Epidermal melanocyte (primary cell): ENCODE results near the gene VRTN.
A peak's percentile ranks its signal among the peaks of the same experiment; 100 is the strongest.
"Not testable (repeated sequence)": the region's sequence is repeated elsewhere in the genome, so short reads cannot be mapped to it uniquely, and the experiment has no call there.

Experiments used
- DNase-seq: peaks from one replicate; pipeline ENCODE4 v3.0.0; 2011; ENCODE audit warnings: low spot score; ENCODE audit not compliant: insufficient read length

The VRTN gene

DNA sequence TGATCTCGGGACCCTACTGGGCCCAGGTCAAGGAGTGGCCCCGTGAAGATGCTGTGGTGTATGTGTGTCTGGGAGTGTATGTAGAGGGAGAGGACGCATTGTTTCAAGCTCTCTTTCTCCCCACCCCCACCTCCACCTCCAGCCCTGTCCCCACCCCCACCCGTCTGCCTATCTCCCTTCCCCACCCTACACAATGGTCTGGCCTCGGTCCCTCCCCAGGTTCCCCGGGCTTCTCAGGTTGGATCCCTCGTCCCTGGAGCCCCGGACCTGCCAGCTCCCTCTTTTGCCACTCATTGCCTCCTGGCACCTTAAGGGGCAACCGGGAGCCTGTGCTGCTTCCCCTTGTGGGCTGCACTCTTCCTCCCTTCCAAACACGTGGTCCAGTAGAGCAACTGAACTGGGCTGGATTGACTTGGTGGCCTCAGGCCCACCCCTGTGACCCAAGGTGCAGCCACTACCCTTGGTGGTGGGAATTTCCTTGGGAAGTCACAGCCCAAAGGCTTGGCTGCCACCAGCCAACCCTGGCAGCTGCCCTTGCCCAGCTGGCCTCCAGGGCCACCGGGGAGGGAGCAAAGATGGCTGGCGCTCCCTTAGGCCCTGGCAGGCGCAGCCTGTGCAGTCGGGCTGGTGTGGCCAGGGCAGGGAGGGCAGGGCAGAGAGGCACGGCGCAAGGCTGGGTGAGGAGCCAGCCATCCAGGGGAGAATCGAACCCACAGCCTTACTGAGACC lies 628 bp downstream of the VRTN start:
- no peak for DNase-seq

DNA sequence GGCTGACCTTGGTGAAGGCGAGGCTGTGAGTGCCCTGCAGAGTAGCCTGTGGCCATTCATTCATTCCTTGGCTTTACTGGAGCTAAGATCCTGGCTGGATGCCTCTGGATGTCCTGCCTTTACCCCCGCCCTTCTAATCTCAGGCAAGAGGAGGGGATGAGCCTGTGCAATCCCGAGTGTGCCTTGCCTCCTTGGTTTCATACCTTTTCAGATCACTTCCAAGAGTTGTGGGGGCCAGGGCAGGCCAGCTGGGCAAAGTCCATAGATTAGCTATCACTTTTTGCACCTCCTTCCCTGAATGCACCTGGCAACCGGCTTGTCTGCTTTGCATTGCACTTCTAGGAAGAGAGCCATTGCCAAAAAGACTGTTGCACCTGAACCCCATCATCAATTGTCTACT lies 1.5 kb downstream of the VRTN start:
- DNase-seq = no peak

DNA sequence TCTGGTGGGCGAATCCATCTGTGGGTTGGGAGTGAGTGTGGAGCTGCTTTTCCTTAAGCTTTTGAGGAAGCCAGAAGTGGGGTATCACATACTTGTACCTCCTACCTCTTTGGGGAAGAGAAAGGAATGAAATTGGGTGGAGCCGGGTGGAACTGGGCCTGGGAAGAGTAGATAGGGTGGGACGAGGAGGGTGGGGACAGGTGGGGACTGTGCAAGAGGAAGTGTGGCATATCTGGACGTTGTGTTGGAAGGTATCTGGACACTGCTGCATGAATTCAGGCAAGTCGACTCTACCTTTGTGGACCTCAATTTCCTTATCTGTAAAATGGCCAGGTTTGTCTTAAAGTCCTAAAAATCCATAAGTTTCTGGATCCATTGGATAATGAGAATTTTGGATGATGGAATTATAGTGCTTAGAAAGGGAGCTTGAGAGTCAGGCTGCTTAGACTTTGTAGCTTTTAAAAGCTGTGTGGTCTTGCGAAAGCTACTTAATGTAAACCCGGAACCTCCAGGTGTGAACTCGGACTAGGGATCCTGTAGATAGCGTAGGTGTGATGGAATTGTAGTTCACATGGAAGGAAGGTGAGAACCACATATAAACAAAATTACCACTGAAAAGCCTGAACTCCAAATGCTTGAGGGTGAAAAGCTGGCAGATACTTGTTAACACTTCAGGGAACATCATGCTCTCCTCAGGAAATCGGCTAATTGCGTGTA lies 2.1 kb downstream of the VRTN start:
- no peak for DNase-seq

DNA sequence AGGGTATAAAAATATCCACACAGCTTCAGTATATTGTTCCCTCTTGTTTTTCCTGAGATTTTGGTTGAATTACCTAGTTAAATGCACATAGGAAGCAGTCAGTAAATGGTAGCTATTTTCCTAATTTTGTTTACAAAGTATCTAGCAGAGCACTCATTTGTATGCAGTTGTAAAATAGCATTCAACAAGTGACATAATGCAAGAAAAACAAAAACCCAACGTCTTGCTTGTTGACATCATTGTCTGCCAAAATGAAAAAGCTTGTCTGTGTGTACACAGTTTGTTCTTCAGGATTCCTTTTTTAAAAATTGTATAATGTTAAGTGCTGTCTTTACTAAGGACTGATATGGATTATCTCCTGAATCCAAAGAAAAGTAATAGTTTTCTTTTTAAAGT lies 2.7 kb downstream of the VRTN start:
- no peak for DNase-seq

DNA sequence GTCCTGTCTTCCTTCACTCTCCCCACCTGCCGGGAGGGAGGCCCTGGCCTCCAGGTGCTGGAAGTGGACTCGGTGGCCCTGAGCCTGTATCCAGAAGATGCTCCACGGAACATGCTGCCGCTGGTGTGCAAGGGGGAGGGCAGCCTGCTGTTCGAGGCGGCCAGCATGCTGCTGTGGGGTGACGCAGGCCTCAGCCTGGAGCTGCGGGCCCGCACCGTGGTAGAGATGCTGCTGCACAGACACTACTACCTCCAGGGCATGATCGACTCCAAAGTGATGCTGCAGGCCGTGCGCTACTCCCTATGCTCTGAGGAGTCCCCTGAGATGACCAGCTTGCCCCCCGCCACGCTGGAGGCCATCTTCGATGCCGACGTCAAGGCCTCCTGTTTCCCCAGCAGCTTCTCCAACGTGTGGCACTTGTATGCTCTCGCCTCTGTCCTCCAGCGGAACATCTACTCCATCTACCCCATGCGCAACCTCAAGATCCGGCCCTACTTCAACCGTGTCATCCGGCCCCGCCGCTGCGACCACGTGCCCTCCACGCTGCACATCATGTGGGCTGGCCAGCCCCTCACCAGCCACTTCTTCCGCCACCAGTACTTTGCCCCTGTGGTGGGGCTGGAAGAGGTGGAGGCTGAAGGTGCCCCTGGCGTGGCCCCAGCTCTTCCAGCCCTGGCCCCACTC lies 8.8 kb downstream of the VRTN start:
- DNase-seq = no peak

DNA sequence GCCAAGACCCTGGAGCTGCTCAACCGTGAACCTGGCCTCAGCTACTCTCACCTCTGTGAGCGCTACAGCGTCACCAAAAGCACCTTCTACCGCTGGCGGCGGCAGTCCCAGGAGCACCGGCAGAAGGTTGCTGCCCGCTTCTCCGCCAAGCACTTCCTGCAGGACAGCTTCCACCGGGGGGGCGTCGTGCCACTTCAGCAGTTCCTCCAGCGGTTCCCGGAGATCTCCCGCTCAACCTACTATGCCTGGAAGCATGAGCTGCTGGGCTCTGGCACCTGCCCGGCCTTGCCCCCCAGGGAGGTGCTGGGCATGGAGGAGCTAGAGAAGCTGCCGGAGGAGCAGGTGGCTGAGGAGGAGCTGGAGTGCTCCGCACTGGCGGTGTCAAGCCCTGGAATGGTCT lies 9.3 kb downstream of the VRTN start:
- DNase-seq = no peak

DNA sequence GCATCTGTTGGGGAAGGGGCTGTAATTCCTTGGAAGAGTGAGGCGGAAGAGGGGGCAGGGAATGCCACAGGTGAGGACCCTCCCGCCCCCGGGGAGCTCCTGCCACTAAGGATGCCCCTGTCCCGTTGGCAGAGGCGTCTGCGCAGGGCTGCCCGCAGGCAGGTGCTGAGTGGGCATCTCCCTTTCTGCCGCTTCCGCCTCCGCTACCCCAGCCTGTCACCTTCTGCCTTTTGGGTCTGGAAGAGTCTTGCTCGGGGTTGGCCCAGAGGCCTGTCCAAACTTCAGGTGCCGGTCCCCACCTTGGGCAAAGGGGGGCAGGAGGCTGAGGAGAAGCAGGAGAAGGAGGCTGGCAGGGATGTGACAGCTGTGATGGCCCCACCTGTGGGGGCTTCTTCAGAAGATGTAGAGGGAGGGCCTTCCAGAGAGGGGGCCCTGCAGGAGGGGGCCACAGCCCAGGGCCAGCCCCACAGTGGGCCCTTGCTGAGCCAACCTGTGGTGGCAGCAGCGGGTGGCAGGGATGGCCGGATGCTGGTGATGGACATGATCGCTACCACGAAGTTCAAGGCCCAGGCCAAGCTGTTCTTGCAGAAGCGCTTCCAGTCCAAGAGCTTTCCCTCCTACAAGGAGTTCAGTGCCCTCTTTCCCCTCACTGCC lies 10.0 kb downstream of the VRTN start:
- DNase-seq = no peak

DNA sequence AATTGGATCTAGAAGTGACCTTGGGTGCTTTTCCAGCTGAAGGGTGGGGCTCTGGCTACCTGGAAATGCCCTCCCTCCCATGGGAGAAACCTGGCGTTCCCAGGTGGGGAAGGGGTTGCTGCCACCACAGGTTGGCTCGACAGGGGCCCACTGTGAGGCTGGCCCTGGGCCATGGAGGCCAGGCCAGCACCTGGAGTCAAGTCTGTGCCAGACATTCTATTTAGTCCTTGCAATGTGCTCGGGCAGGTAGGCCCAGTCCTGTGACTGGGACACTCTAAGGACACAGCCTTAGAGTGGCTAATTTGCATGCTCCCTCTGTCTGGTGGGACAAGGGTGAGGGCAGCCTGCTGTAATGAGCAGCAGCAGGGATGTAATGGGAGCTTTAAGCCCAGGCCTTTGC lies 11.9 kb downstream of the VRTN start:
- DNase-seq = no peak

DNA sequence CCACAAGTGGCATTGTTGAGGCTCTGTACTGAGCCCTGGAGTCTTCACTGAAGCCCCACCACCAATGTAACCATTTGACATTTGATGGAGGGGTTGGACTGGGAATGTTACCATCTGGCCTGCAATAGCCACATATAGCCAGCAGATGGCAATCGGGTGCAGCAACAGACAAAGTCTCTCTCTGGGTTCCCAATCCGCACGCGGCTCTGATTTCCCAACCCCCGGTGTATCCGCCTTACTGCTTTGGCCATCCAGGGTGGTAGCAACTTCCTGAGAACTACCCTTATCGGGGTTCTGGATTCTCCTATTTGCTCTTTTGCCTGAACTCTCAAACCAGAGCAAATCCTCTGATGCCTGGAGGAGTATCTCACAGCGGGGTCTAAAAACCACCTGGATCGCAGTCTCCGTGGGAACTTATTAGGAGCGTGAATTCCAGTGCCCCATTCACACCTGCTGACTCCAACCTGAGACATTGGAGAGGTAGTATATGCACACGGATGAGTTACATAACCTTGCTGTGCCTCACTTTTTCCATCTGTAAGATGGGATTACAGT lies 14.2 kb downstream of the VRTN start:
- DNase-seq = peak; percentile 89

DNA sequence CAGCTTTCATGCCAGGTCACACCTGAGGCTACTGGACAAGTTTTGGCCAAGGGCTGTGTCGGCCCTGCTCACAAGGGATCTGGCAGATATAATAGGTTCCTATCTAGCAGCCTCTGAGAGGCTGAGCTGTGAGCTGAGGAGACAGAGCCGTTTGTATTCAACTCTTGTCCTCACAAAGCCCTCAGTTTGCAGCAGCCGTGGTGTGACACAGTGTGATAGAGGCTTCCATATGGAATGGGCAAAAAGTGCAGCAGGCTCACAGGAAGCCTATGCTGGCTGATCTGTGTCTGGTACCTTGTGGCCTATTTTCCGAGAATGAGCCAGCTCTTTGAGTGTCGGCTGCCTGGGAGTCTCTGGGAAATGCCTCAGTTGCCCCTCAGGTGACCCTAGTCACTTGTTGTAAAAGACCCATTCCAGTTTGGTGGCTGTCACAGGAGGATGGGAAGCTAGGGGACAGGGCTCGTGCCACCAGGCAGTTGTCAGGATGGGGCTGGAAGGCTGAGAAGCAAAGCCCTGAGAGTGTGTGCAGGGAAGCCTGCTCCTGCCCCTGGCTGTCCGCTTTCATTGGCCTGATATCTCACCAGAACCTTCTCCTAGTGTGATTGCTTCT lies 16.1 kb downstream of the VRTN start:
- no peak for DNase-seq

DNA sequence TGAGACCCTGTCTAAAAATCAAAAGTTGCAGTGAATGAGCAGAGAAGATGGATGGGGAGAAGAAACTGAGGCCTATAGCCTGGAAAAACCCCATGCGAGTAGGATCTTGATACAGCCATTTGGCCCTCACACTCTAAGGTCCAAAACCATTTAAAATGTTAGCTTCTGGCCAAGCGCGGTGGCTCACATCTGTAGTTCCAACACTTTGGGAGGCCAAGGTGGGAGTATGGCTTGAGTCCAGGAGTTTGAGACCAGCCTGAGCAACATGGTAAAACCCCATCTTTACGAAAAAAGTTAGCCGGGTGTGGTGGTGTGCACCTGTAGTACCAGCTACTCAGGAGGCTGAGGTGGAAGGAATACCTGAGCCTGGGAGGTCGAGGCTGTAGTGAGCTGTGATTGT lies 19.8 kb downstream of the VRTN start:
- no peak for DNase-seq

DNA sequence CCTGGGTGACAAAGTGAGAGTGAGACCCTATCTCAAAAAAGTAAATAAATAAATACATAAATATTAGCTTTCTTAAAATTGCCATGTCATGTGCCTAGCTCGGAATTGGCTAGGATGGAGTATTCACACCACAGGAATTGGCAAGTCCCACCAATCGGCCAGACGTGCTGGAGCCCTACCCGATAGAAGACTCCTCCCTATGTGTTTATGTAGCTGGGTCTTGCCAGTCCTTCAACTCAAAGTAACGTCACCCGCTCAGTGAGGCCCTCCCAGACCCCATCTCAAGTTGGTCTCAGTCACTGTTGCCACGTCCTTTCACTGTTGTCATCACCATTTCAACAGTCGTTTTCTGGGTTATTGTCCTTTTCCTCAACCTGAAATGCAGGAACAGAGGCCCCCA lies 20.2 kb downstream of the VRTN start:
- DNase-seq = no peak

DNA sequence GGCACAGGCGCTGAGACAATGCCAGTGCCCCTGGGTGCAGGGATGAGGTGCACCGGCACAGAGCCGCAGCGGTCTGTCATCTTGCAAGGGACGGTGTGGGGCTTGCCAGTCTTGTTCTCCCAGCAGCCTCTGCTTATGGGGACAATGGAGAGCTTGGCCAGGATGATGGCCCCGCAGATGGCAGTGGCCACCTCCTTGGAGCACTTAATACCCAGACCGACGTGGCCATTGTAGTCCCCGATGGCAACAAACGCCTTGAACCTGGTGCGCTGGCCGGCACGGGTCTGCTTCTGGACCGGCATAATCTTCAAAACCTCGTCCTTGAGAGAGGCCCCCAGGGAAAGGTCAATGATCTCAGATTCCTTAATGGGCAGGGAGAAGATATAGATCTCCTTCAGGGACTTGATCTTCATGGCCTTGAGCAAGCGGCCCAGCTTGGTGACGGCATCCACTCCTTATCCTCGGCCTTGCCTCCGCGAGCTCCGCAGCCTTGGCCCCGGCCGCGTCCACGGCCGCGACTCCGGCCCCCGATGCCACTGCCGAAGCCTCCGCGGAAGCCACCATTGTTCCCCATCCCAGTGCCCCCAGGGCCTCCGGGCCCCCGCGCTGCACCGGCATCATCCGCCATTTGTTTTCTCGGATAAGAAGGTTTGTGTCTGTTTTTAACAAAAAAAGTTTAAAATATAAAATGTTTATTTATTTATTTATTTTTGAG lies 29.9 kb downstream of the VRTN start:
- no peak for DNase-seq

DNA sequence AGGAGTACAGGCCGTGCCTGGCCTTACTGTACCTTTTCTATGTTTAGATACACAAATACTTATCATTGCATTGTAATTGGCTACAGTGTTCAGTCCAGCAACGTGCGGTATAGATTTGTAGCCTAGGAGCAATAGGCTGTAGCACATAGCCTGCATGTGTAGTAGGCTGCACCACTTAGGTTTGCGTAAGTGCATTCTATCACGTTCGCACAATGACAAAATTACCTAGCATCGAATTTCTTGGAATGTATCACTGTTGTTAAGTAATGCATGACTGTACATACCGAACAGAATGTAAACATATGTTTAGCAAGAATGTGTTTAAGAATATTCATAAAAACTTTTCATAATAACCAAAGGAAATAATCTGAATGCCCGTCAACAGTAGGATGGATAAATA lies 31.9 kb downstream of the VRTN start:
- DNase-seq = no peak

DNA sequence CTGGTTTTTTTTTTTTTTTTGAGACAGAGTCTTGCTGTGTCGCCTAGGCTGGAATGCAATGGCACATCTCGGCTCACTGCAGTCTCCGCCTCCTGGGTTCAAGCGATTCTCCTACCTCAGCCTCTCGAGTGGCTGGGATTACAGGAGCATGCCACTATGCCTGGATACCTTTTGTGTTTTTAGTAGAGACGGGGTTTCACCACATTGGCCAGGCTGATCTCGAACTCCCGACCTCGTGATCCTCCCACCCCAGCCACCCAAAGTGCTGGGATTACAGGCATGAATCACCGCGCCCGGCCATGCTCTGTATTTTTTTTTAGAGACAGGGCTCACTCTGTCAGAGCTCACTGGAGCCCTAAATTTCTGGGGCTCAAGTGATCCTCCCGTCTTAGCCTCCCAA lies 32.6 kb downstream of the VRTN start:
- DNase-seq = no peak

DNA sequence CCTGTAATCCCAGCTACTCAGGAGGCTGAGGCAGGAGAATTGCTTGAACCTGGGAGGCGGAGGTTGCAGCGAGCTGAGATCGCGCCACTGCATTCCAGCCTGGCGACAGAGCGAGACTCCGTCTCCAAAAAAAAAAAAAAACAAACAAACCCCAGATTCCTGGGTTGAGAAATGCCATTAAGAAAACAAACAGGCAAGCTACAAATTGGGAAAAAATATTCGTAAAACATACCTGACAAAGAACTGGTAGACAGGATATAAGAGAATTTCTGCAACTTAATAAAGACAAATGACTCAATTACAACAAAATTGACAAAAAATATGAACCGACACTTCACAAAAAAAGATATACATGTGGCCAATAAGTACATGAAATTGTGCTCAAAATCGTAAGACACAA lies 33.3 kb downstream of the VRTN start:
- not testable (repeated sequence) for DNase-seq

DNA sequence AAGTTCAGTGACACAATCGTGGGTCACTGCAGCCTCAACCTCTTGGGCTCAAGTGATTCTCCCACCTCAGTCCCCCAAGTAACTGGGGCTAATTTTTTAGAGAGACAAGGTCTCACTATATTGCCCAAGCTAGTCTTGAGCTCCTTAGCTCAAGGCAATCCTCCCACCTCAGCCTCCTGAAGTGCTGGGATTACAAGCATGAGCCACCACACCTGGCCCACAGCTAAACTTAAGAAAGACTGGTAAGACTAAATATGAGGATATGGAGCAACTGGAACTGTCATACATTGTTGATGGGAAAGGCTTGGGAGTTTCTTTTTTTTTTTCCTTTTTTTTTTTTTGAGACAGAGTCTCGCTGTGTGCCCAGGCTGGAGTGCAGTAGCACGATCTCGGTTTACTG lies 34.0 kb downstream of the VRTN start:
- no peak for DNase-seq

DNA sequence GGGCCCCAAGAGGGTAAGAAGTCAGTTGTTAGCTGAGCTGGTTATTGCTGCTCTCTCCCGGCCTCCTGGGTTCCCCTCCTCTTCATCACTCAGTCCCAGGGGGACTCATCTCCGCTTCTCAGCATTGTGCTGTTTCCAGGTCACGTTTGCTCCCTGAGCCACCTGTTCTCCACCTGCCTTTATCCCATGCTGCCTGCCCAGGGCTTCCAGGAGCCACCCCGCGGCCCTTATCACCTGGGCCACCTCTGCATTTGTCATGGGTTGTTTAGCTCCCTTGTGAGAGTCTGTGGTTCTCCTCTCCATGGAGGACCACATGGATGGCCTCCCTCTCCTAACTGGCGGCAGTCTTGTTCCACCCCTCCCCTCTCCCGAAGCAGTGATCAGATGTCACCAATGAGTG lies 41.7 kb downstream of the VRTN start:
- DNase-seq = no peak

DNA sequence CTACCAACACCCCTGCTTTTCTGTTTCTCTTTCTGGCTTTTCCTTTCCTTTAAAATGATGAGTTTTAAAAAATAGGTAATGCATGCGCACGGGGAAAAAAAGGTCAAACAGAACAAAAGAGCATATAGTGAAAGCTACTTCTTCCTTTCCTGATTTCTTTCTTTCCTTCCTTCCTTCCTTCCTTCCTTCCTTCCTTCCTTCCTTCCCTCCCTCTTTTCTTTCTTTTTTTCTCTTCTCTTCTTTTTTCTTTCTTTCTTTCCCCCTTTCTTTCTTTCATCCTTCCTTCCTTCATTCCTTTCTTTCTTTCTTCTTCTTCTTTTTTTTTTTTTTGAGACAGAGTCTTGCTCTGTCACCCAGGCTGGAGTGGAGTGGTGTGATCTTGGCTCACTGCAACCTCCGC lies 42.2 kb downstream of the VRTN start:
- not testable (repeated sequence) for DNase-seq

DNA sequence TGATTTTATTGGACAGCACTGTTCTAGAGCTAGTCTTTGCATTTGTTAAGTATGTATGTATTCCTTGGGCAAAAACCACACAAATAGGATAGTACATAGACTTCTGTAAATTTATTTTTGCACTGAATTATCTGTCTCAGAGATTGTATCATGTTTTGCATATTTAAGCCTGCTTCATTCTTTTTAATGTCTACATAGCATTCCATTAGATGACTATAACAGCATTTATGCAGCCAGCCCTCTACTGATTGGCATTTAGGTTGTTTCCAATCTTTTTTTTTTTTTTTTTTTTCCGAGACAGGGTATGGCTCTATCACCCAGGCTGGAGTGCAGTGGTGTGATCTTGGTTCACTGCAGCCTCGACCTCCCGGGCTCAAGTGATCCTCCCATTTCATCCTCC lies 43.2 kb downstream of the VRTN start:
- no peak for DNase-seq
